G401 (cell line): Measurements from ENCODE around the gene LRRC51. TPM values are rescaled to one million over a fixed set of nuclear protein-coding genes. Genes with fewer than 3 reads are reported as not detected.
A peak's percentile ranks its signal among the peaks of the same experiment; 100 is the strongest.

Experiments
- DNase-seq: peaks from one replicate; pipeline ENCODE4 v3.0.0-alpha.2; 2015; ENCODE audit warnings: low spot score
- in situ Hi-C: cut with HindIII; loops from 2 replicates; pipeline ENCODE4 v1.10.0; 2016; ENCODE audit warnings: low sequenced_read_pairs, mixed read lengths
- total RNA-seq: library from RNA; depleted of rRNA; stranded (reverse); fragments of >200 nt; shearing (Covaris generic); gene quantifications from 2 replicates; pipeline ENCODE4 v1.2.3, GENCODE V29; 2014

The LRRC51 gene
- total RNA-seq, 1 experiment from 2014 or later = 10.8 TPM

GRCh38 chr11:72102162-72102561, 21.5 kb downstream of the LRRC51 start:
- in situ Hi-C loops = no loop called here
- no peak for DNase-seq

GRCh38 chr11:72102631-72102945, 21.9 kb downstream of the LRRC51 start:
- DNase-seq = no peak
- in situ Hi-C loops = no loop called here

GRCh38 chr11:72102946-72103753, 22.5 kb downstream of the LRRC51 start, which contains the start of gene LAMTOR1:
TSS of gene LAMTOR1 (minus strand) at chr11:72103297. CDS start at chr11:72103224, 73 bp downstream.
- in situ Hi-C loops = no loop called here
- DNase-seq = peak; percentile 98

GRCh38 chr11:72103754-72104167, 23.1 kb downstream of the LRRC51 start:
- DNase-seq = no peak
- in situ Hi-C loops = no loop called here

GRCh38 chr11:72105888-72106287, 25.2 kb downstream of the LRRC51 start, which contains the start of gene TOMT:
TSS of gene TOMT (plus strand) at chr11:72105924. CDS start at chr11:72105952, 28 bp downstream.
- no peak for DNase-seq
- in situ Hi-C loops = no loop called here

GRCh38 chr11:72111300-72112142, 30.9 kb downstream of the LRRC51 start:
- in situ Hi-C loops = no loop called here
- DNase-seq = no peak

- in situ Hi-C loops = no loop called here
- DNase-seq = peak; percentile 100
Measured at GRCh38 chr11:72112143-72112977, 31.7 kb downstream of the LRRC51 start, which contains the start of gene ANAPC15. TSS of gene ANAPC15 (minus strand) at chr11:72112695. CDS start at chr11:72111276, 1,419 bp downstream.

- in situ Hi-C loops = no loop called here
- no peak for DNase-seq
Measured at GRCh38 chr11:72112978-72113808, 32.5 kb downstream of the LRRC51 start.

GRCh38 chr11:72114570-72114969, 33.9 kb downstream of the LRRC51 start:
- DNase-seq = no peak
- in situ Hi-C loops = no loop called here

- in situ Hi-C loops = no loop called here
Measured at GRCh38 chr11:72116019-72116755, 35.5 kb downstream of the LRRC51 start.

GRCh38 chr11:72119198-72119597, 38.5 kb downstream of the LRRC51 start:
- in situ Hi-C loops = no loop called here
- DNase-seq = no peak

More at GRCh38 chr11:72116019-72116755, 35.5 kb downstream of the LRRC51 start:
- no peak for DNase-seq

- in situ Hi-C loops = no loop called here
- DNase-seq = no peak
Measured at GRCh38 chr11:72120930-72121329, 40.3 kb downstream of the LRRC51 start.

- in situ Hi-C loops = no loop called here
- DNase-seq = no peak
Measured at GRCh38 chr11:72122607-72123006, 42.0 kb downstream of the LRRC51 start.

- in situ Hi-C loops = no loop called here
- DNase-seq = no peak
Measured at GRCh38 chr11:72123117-72123653, 42.5 kb downstream of the LRRC51 start.

- no peak for DNase-seq
- in situ Hi-C loops = no loop called here
Measured at GRCh38 chr11:72124046-72124445, 43.4 kb downstream of the LRRC51 start.

- no peak for DNase-seq
- in situ Hi-C loops = no loop called here
Measured at GRCh38 chr11:72125956-72126355, 45.3 kb downstream of the LRRC51 start.

- no peak for DNase-seq
- in situ Hi-C loops = no loop called here
Measured at GRCh38 chr11:72127923-72128322, 47.3 kb downstream of the LRRC51 start.
